22Rv1 (cell line): ENCODE results near the gene SPON2.
A peak's percentile ranks its signal among the peaks of the same experiment; 100 is the strongest.

Experiments
- H3K27ac ChIP-seq: fragments of 450-650 bp; 2 replicates; pipeline ENCODE4 v1.5.1; 2017
- ZFX ChIP-seq: fragments of 450-650 bp; IDR thresholded peaks from 2 replicates; pipeline ENCODE4 v1.6.1; 2017; ENCODE audit warnings: antibody characterized with exemption, borderline replicate concordance
- TF ChIP-seq, protein P1 (sequence below): fragments of 450-650 bp; IDR thresholded peaks from 2 replicates; pipeline ENCODE4 v1.5.1; 2017; ENCODE audit warnings: mild to moderate bottlenecking

Gene SPON2

GRCh38 chr4:1168191-1169101, 3.9 kb downstream of the SPON2 start:
- H3K27ac ChIP-seq = no peak overlapping the region
- no peak for TF ChIP-seq ZFX
- TF ChIP-seq, protein P1, sequence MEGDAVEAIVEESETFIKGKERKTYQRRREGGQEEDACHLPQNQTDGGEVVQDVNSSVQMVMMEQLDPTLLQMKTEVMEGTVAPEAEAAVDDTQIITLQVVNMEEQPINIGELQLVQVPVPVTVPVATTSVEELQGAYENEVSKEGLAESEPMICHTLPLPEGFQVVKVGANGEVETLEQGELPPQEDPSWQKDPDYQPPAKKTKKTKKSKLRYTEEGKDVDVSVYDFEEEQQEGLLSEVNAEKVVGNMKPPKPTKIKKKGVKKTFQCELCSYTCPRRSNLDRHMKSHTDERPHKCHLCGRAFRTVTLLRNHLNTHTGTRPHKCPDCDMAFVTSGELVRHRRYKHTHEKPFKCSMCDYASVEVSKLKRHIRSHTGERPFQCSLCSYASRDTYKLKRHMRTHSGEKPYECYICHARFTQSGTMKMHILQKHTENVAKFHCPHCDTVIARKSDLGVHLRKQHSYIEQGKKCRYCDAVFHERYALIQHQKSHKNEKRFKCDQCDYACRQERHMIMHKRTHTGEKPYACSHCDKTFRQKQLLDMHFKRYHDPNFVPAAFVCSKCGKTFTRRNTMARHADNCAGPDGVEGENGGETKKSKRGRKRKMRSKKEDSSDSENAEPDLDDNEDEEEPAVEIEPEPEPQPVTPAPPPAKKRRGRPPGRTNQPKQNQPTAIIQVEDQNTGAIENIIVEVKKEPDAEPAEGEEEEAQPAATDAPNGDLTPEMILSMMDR = no peak

GRCh38 chr4:1167244-1167949, 5.0 kb downstream of the SPON2 start:
- TF ChIP-seq, protein P1 = peak; percentile 97
- TF ChIP-seq ZFX = no peak
- peak overlapping the region; percentile 67 for H3K27ac ChIP-seq

DNA sequence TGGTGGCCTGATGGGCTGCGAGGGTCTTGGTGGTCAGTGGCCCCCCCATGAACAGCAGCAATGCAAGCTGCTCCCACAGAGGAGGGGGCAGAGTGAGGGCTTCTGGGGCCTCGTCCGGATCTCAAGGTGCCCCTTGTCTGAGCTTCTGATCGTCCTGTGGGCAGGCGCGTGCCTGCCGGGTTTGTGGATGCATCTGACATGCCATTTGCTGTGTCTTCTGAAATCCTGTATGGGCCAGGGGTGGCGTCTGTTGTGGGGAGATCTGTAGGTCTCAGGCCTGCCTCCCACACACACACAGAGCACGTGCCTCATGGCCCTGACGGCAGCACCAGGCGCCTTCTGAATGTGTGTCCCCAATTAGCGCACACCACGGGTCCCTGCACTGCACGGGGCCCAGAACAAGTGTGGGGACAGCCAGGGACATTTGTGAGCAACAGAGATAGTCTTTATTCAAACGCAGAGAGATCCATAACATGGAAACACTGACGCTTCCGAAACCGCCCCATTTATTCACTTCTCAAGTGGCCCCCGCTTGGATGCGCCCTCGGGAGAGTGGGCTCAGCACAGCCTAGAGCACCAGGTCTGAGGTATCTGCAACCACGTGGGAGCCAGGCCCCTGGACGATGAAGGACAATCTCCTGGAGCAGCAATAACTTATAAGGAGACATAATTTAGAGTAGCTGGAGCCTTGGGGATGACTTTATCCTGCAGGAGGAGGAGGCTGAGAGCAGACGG, 5.7 kb downstream of the SPON2 start:
- peak overlapping the region; percentile 67 for H3K27ac ChIP-seq
- no peak for TF ChIP-seq ZFX
- TF ChIP-seq, protein P1 = no peak

DNA sequence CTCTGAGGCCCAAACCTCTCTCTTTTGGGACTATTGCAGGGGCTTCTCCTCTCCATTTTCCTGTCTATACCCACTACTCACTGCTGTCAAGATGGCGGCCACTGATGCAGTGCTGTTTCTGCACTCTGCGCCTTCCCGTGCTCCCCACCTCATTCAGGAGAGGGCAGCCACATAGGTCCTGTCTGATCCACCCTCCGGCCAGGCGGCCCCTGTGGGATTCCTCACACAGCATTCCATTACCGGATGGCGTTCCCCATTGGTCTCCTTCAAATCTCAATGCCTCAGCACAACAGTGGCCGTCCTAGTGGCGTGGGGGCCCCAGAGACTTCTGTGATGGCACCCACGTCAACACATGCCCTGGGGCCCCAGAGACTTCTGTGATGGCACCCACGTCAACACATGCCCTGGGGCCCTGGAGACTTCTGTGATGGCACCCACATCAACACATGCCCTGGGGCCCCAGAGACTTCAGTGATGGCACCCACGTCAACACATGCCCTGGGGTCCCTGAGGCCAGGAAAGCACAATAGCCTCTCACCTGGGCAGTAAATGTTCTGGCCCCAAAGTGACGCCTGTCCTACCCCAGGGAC, 7.3 kb downstream of the SPON2 start:
- H3K27ac ChIP-seq = no peak overlapping the region
- TF ChIP-seq, protein P1 = no peak
- no peak for TF ChIP-seq ZFX

DNA sequence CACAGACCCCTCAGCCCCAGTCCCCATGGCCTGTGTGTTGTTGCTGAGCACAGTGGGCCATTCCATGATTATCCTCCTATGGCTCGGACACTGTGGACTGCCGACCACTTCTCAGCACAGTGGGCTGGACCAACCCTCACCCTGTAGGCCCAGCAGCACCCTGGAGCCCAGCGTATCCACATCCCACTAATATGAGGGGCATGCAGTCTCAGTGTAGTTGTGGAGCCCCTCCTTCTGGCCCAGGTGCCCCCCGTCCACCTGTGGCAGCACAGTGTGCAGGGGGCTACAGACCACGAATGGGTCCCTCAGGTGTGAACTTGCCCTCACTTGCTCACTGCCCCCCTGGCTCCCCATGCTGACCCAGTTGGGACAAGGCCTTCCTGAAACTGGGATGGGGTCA, 7.9 kb downstream of the SPON2 start:
- H3K27ac ChIP-seq = no peak overlapping the region
- TF ChIP-seq ZFX = no peak

GRCh38 chr4:1164040-1164439, 8.3 kb downstream of the SPON2 start:
- TF ChIP-seq ZFX = no peak
- TF ChIP-seq, protein P1 = no peak
- H3K27ac ChIP-seq = no peak overlapping the region

GRCh38 chr4:1160351-1160750, 12.0 kb downstream of the SPON2 start:
- no peak overlapping the region for H3K27ac ChIP-seq
- TF ChIP-seq ZFX = no peak
- TF ChIP-seq, protein P1 = no peak
